HT-29 (cell line): ENCODE results near the gene COMMD7. TPM values are rescaled to one million over a fixed set of nuclear protein-coding genes. Genes with fewer than 3 reads are reported as not detected.

ENCODE experiments used
- total RNA-seq: library from RNA; depleted of rRNA; stranded (reverse); fragments of >200 nt; shearing (Covaris generic); gene quantifications from 2 replicates; pipeline ENCODE4 v1.2.3, GENCODE V29; 2014; rRNA removed

Gene COMMD7
- total RNA-seq, 1 experiment from 2014 or later: 31.5 TPM

Other genes starting within 250 kb of the COMMD7 start
- gene NOL4L, start 158.1 kb downstream of the COMMD7 start, total RNA-seq: 41.8 and 42.9 TPM in 2 replicates
- not detected in 2 replicates for gene C20orf203, start 69.5 kb downstream of the COMMD7 start, total RNA-seq
- gene DNMT3B, start 18.9 kb upstream of the COMMD7 start, total RNA-seq: 2.4 and 3.0 TPM in 2 replicates
- 85.7 and 86.0 TPM in 2 replicates for gene MAPRE1, start 76.5 kb upstream of the COMMD7 start, total RNA-seq
- 0.10 and 0.86 TPM in 2 replicates for gene EFCAB8, start 115.5 kb upstream of the COMMD7 start, total RNA-seq